GM19193 (cell line): Measurements from ENCODE around the gene MLPH.

Source experiments
- POLR2A ChIP-seq: IDR thresholded peaks from 4 replicates; pipeline ENCODE4 v1.6.1; 2011; ENCODE audit not compliant: insufficient read depth, insufficient read length; ENCODE audit errors: extremely low read depth

The MLPH gene

DNA sequence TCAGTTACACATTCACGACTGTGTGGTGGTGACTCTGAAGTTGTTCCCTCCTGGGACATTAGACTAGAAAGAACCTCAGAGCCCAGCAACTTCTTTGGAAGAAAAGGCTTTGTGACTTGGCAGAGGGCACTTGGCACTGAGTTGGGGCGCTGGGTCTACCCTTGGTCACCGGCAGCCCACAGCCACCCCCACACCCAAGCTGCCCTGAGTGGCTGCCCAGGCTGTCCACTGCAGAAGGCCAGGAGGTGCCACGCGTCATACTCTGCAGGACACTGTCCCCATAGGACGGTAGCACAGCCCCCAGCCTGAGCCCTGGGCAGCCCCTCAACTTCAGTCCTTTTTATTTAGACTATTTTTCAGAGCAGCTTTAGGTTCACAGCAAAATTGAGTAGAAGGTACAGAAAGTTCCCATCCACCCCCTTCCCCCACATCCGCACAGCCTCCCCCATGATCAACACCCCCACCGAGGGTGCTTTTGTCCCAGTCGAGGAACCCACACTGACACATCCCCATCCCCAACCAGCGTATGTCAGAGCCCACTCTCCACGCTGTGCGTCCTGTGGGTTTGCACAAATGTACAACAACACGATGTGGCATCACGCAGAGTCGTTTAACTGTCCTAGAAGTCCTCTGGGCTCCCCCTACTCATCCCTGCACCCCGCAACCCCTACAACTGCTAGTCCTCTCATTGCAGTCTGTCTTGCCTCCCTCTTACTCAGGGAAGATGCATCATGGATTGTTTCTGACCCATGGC is 80.4 kb downstream of the MLPH start:
- TF ChIP-seq POLR2A, result no peak

DNA sequence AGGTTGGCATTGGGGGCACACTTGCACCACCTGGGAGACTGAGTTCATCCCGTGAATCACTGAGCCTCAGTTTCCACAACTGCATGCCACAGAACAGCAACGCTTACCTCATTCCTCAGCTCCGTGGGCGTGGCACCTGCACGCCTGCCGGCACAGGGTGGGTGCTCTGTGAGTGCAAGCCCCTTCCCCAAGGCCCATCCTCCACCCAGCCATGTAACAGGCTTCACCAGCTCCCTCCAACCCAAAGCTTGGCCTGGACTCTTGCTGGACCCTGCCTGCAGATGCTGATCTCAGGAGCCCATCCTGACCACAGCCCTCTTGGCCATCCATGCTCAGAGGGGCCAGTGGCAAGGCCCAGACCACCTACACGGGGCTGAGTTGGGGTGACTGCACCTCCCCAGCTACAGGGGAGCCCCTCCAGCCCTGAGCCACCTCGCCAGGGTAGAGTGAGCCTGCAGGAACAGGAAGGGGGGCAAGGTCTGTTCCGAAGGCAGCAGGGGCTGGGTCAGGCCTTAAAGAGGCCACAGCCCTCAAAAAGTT is 81.1 kb downstream of the MLPH start:
- no peak for TF ChIP-seq POLR2A

DNA sequence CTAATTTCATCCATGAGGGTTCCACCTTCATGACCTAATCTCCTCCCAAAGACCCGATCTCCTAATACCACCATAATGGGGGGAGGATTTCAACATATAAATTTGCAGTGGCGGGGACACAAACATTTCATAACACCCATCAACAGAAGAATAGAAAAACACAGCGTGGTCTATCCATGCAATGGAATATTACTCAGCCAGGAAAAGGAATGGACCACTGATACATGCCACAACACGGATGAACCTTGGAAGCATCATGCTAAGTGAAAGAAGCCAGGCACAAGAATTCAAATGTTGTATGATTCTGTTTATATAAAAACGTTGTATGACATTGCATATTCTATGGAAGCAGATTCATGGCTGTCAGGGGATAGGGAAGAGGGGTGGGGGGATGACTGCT is 82.0 kb downstream of the MLPH start:
- TF ChIP-seq POLR2A, result no peak

DNA sequence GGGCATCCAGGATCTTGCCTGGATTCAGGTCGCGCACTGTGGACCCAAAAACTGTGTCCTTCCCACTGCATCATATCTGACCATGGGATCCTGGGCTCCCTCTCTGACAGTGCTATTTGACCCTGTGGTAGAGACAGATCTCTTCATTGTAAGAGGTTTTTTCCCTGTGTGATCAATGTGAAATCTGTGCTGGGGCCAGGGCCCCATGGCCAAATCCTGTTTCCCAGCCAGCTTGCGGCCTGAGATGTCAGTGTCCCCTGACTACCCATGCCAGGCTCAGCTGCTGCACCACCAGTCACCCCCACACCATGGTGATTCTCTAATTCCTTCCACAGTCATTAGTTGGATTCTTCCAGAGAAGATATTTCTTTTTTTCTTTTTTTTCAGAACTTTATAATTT is 82.8 kb downstream of the MLPH start:
- TF ChIP-seq POLR2A, result no peak

DNA sequence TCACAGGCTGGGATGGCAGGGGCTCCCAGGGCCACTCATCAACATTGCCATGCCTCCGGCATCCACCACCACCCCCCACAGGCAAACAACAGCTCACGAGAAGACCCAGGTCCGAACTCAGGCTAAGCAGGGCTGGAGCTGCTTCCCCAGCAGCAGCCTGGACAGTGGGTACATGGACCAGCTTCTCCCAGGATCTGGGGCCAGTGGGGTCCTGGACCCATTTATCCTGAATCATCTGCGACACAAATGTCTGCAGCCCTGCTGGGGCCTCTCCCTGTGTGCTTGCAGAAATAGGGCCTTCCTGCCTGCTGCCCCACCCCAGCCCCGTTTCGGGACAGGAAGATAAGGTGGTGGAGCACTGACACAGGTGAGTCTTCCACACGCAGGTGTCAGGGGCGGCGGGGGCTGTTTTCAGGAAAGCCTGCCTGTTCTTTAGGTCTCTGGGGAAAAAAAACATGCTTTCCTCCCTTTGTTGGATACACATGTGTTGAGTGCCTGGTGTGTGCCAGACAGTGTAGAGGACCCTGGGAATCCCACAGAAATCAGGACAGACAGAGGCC is 83.8 kb downstream of the MLPH start:
- no peak for TF ChIP-seq POLR2A

DNA sequence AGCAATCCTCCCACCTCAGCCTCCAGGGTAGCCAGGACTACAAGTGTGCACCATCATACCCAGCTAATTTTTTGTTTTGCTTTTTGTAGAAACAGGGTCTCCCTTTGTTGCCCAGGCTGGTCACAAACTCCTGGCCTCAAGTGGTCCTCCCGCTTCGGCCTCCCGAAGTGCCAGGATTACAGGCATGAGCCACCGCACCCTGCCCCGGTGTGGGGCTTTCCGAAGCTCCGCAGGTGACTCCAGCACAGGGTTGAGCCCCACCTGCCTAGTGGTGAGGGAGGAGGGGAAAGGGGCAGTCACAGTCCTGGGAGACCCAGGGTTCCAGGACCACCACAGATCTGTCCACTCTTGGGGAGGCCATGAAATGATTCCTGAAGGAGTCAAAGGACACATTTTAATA is 84.5 kb downstream of the MLPH start:
- TF ChIP-seq POLR2A, result no peak

DNA sequence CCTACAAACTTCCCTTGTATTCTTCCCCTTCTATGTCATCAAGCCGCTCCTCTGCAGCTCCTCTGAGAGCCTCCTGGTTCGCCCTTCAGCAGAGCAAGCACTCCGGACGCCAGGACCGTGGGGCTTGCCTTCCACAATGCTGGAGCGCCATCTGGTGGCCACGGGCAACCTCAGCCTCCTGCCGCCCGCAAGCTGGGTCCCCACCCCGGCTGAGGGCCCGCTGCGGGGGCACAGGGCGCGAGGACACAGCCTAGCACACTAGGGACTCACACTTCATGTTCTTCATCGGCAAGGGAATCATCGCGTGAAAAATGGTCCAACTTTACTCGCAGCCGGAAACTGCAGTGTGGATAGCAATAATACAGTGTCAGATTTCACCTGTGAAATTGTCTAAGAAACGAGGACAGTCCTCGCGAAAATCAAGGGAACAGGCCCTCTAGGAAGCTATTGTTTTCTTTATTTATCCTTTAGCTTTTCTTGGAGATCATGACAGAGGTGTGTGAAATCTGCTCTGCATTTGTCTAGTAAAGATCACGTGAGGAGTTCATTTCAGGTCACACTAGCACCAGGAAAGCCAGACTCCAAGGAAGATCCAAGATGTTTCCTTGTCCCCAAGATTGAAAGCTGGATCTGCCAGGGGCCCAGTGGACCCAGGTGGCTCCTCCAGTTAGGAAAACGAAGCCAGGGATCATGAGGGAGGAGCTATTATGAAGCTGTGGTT is 85.1 kb downstream of the MLPH start:
- no peak for TF ChIP-seq POLR2A

DNA sequence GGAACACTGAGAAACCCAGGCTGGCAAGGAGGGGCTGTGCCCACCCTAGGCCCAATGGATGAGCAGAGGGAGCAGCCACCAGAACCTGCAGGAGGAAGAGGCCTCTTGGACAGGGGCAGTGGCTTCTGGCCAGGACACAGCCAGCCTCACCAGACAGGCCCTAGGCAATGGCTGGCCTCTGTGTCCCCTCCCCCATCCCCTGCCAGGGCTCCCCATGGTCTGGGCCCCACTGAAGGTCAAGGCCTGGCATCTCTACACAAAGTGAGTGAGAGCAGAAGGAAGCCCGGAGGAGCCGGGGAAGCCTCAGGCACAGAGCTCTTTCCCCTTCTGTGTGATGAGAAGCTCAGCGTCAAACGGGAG is 85.7 kb downstream of the MLPH start:
- TF ChIP-seq POLR2A, result no peak

DNA sequence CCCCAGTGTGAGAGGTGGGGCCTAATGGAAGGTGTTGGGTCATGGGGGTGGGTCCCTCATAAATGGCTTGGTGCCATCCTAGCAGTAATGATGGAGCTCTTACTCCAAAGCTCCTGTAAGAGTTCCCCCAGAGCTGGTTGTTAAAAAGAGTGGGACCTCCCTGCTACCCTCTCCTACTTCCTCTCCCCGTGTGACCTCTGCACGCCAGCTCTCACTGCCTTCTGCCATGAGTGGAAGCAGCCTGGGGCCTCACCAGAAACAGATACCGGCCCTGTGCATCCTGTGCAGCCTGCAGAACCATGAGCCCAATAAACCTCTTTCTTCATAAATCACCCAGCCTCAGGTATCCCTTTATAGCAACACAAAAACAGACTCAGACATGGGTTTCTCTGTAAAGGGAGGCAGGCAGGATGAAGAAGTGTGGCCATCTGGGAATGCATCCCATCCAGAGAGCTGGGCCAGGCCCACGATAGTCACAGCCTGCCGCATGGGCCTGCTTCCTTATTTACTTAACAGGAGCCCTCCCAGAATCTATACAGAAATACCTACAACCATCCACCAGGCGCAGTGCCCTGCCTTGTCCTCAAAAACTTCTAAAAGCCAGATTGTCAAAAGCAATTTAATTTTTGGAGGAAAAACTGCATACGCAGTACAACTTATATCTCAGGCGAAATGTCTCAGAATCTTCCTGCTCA is 86.8 kb downstream of the MLPH start:
- no peak for TF ChIP-seq POLR2A

DNA sequence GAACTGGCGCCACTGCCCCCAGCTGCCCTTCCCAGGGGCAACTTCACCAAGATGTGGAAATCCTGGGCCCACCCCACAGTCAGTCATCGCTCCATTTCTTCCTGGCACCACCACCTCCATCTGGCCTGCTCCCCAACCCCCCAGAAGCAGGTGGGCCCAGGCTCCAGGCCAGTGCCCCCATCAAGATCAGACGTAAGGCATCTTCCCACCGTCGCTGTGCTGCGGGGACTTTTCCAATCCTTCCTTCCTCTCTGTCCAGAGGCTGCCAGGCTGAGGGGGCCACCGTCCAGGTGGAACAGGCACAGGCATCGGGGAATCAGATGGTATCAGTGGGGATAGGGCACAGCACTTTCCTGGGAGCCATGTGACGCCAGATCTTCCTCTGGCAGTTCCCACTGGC is 87.4 kb downstream of the MLPH start:
- no peak for TF ChIP-seq POLR2A

DNA sequence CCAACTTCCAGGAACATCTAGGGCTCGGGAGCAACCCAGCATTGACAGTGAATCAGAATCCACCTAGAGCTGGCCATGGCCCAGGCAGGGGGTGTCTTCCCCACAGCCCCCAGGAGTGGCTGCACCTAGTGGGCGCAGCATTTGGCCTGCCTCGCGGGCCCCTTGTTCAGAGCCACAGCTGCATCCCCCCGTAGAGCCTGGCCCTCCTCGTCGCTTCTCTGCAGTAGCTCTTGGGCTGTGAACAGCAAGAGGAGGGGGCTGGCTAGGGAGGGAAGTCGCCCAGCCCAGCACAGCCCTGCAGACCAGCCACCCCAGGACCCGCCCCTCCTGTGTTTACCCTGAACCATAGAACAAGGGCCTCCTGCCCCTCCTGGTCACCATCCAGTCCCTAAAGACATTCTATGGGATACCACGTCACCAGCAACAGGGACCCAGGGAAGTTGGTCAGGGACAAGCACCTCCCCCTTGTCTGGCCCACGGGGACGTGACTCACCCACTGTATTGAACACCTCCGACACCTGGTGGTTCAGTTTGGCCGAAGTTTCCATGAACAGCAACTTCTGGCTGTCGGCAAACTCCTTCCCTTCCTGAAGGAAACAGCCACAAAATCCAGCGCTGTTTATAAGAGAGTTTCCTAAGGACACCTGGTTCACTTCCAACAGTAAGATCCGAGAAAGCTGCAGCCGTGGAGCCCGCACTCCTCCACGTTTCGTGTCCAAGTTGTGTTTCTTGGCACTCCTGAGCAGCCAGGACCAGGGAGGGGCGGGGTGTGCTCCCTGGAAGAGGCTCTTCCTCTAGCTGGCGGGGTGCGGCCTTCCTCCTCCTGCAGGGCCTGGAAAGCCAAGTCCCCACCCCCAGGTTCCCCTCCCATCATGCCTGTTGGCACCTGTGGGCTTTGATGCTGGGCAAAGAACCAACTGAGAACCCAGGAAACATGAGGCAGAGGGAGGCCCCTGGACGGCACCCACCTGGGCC is 88.1 kb downstream of the MLPH start:
- no peak for TF ChIP-seq POLR2A

DNA sequence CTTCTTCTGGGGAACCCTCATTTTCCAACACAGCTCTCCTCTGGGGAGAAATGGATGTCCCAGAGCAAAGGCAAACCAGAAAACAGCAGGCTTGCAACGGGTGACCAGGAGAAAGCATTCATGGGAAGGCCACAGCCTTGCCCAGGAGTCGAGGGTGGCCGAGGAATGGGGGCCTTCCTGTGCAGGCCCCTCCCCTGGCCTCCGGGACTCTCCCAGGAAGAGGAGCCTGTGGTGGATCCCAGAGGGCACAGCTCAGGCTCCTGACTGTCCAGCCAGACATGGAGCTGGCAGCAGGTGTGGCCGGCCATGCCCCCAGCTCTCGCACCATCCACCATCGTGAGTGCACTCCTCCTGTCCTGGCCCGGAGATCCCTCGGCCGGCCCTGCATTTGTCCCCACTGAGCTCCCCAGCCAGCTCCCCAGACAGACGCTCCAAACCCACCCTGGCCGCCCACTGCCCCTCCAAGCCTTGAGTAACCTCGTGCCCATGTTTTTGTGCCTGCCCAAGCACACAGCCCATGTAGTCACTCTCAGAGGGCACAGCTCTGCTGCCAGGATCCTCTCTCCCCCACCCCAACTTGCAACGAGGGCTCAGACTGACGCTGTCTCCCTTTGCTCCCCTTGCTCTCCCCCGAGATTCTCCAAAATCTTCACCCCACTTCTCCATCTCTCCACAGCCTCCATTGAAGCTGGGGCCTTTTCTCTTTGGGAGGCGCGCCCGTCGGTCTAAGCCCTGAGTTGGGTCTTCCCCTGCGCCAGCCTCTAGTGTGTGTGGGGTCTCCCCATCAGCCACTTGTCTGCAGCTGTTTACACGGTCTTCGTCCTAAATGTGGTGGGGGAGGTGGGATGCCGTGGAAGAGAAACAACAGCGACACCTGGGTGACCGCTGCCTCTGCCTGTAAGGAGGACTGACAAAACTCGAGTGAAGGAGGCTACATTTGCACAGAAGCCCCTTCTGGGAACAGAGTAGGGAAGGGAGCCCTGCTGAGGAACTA is 89.1 kb downstream of the MLPH start:
- TF ChIP-seq POLR2A, result no peak

DNA sequence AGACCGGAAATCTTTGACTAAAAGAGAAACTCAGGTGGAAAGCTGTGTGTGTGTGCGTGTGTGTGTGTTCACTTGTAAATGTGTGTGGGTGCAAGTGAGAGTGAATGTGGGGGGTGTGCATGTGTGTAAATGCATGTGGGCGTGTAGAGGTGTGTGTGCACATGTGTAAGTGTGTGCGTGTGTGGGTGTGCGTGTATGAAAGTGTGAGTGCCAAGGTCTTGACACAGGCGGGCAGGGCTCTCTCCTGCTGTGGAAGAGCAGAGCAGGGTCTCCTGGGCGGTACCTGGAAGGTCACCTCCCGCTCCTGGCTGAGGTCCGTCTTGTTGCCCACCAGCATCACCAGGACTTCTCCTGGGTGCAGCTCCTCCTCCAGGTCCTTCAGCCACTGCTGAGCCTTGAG is 89.9 kb downstream of the MLPH start:
- no peak for TF ChIP-seq POLR2A
